Stomach (tissue), 4 donors: ENCODE data around the gene CORO2B.

Experiments used
- CTCF ChIP-seq, 7 experiments: fragments of 450-650 bp in 4 of 7; fragments of 200-600 bp in 3 of 7; sonication (generic) in 3 of 7; IDR thresholded peaks; one replicate each; pipeline ENCODE4 v1.5.1; 2016 to 2019; ENCODE audit warnings: antibody characterized with exemption in 7 of 7, control low read depth in 2 of 7, mild to moderate bottlenecking in 1 of 7
- POLR2A ChIP-seq, 4 donors: fragments of 450-650 bp; IDR thresholded peaks; one replicate each; pipeline ENCODE4 v1.6.1; 2016; ENCODE audit warnings: antibody characterized with exemption in 4 of 4, control low read depth in 2 of 4, mild to moderate bottlenecking in 1 of 4, moderate library complexity in 1 of 4
- POLR2AphosphoS5 ChIP-seq, 3 donors: sonication (generic); formaldehyde crosslinking; IDR thresholded peaks; one replicate each; pipeline ENCODE4 v1.6.1; 2016; ENCODE audit warnings: antibody characterized with exemption in 3 of 3

- TF ChIP-seq CTCF (IDR thresholded peaks at IDR 0.05) (no peak), POLR2A (IDR thresholded peaks at IDR 0.05) (no peak), POLR2AphosphoS5 (IDR thresholded peaks at IDR 0.05) (no peak)
Observed at GRCh38 chr15:68585574-68586273, 6.9 kb downstream of the CORO2B start.
